Loucy (cell line): ENCODE data around the gene LYZL2.

Experiments used
- CTCF ChIP-seq: fragments of 200-600 bp; sonication (generic); conservative IDR thresholded peaks from 2 replicates; pipeline ENCODE4 v1.5.1; 2014; ENCODE audit warnings: mild to moderate bottlenecking, antibody characterized with exemption, low read length
- EZH2phosphoT487 ChIP-seq: fragments of 200-600 bp; IDR thresholded peaks from 2 replicates; pipeline ENCODE4 v1.6.1; 2018; ENCODE audit warnings: antibody characterized with exemption, mild to moderate bottlenecking, moderate library complexity, borderline replicate concordance

- TF ChIP-seq CTCF (no peak), EZH2phosphoT487 (no peak)
Measured at GRCh38 chr10:30562787-30563186, 66.8 kb downstream of the LYZL2 start.
